GM13976 (cell line): ENCODE measurements around the gene SLC37A1.
A peak's percentile ranks its signal among the peaks of the same experiment; 100 is the strongest.

ENCODE experiments used
- DNase-seq: peaks from one replicate; pipeline ENCODE4 v3.0.0; 2012; ENCODE audit warnings: low spot score
- CTCF ChIP-seq: IDR thresholded peaks from 2 replicates; pipeline ENCODE4 v1.5.1; 2012; ENCODE audit warnings: borderline replicate concordance, mild to moderate bottlenecking; ENCODE audit not compliant: insufficient read depth; ENCODE audit errors: extremely low read depth, missing control alignments, control extremely low read depth
- in situ Hi-C: fragments of 300-500 bp; cut with MboI; formaldehyde crosslinking; loops from one replicate; pipeline ENCODE4 v1.12.0; 2022; ENCODE audit warnings: low sequenced_read_pairs, mixed read lengths, inconsistent platforms; ENCODE audit not compliant: unreplicated experiment

Gene SLC37A1

GRCh38 chr21:42512346-42513034, 1.2 kb upstream of the SLC37A1 start:
- in situ Hi-C loops, result no loop called here
- no peak for DNase-seq
- TF ChIP-seq CTCF, result no peak

- in situ Hi-C loops, result no loop called here
- no peak for TF ChIP-seq CTCF
- DNase-seq, result peak; percentile 81
These were observed 582 bp downstream of the SLC37A1 start for GRCh38 chr21:42513985-42514882.

- no peak for DNase-seq
- no peak for TF ChIP-seq CTCF
- in situ Hi-C loops, result no loop called here
These were observed 1.2 kb downstream of the SLC37A1 start for GRCh38 chr21:42514883-42515228.

GRCh38 chr21:42515708-42516502, 2.3 kb downstream of the SLC37A1 start:
- DNase-seq, result no peak
- in situ Hi-C loops, result no loop called here
- TF ChIP-seq CTCF, result no peak

- DNase-seq, result no peak
- TF ChIP-seq CTCF, result no peak
- in situ Hi-C loops, result no loop called here
These were observed 4.6 kb downstream of the SLC37A1 start for GRCh38 chr21:42518215-42518614.

GRCh38 chr21:42518626-42519025, 5.0 kb downstream of the SLC37A1 start:
- in situ Hi-C loops, result no loop called here
- no peak for DNase-seq
- TF ChIP-seq CTCF, result no peak
